Measurements from ENCODE around the gene EFNA4. TPM values are rescaled to one million over a fixed set of nuclear protein-coding genes. Genes with fewer than 3 reads are reported as not detected.

Gene EFNA4
- total and polyA plus RNA-seq, 9 of the 15 experiments (the other 6 are each of a cell fraction or from before 2014, with no cell fraction given) = 0.68 to 7.4 (median 6.1) TPM

DNA sequence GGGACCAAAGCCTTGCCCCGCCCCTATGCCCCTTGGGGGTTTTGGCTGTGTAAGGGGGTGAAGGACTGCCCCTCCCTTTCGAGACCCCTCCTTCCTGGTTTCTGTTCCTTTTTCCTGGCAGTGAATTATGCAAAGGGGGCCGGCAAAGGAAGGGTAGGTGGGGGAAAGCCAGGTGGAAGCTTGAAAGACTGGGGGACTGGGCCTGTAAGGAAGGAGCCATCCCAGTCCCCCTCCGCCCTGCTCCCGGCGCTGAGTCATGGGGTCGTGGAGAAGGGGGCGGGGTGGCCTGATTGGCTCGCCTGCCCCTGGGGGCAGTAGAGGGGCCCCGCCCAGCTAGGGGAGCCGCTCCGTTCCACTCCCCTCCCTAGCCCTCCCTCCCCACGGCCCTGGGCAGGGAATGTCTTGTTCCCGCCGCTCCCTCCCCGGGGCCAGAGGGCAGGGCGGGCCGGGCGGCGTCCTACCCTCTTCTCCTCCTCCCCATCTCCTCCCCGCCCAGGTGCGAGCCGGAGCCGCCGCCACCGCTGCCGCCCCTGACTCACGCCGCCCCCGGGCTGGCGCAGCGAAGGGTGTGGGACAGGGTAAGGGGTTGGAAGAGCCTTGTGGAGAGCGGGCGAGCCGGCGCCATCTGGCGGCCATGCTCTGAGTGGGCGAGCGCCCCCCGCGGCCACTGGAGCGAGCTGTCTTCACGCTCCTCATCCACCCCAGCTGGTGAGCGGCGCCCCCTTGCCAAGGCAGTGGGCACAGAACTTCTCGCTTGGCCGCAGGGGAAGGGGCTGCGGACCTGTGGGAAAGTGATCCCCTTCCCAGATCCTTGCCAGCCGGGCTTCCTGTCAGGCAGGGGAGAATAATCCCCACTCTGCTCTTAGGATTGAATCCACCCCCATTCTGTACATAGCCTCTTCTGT lies 46.2 kb upstream of the EFNA4 start (continued):
- TF ChIP-seq ZNF217 (CRISPR knock-in tag; IDR thresholded peaks at IDR 0.05) = no peak
- TF ChIP-seq RFX1 (IDR thresholded peaks at IDR 0.05) = no peak
- TF ChIP-seq PURB (CRISPR knock-in tag; IDR thresholded peaks at IDR 0.05; ENCODE audit: low read depth) = no peak
- no peak for TF ChIP-seq PHB (CRISPR knock-in tag; IDR thresholded peaks at IDR 0.05)
- TF ChIP-seq, protein P1, sequence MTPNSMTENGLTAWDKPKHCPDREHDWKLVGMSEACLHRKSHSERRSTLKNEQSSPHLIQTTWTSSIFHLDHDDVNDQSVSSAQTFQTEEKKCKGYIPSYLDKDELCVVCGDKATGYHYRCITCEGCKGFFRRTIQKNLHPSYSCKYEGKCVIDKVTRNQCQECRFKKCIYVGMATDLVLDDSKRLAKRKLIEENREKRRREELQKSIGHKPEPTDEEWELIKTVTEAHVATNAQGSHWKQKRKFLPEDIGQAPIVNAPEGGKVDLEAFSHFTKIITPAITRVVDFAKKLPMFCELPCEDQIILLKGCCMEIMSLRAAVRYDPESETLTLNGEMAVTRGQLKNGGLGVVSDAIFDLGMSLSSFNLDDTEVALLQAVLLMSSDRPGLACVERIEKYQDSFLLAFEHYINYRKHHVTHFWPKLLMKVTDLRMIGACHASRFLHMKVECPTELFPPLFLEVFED (CRISPR knock-in tag; conservative IDR thresholded peaks at IDR 0.05) = peak; percentile 64; the same call in 1 of the 2 replicates
- no peak for TF ChIP-seq NFXL1 (CRISPR knock-in tag; IDR thresholded peaks at IDR 0.05)
- TF ChIP-seq NR2C1 (IDR thresholded peaks at IDR 0.05) = peak; percentile 9; the same call in 1 of the 2 replicates
- peak; percentile 11; the same call in 1 of the 2 replicates for TF ChIP-seq NR2C1 (tag; IDR thresholded peaks at IDR 0.05)
- no peak for TF ChIP-seq RBM25 (IDR thresholded peaks at IDR 0.05; ENCODE audit: low read depth, low read length, severe bottlenecking)
- no peak for TF ChIP-seq ZNF444 (CRISPR knock-in tag; IDR thresholded peaks at IDR 0.05)
- TF ChIP-seq, protein P2, sequence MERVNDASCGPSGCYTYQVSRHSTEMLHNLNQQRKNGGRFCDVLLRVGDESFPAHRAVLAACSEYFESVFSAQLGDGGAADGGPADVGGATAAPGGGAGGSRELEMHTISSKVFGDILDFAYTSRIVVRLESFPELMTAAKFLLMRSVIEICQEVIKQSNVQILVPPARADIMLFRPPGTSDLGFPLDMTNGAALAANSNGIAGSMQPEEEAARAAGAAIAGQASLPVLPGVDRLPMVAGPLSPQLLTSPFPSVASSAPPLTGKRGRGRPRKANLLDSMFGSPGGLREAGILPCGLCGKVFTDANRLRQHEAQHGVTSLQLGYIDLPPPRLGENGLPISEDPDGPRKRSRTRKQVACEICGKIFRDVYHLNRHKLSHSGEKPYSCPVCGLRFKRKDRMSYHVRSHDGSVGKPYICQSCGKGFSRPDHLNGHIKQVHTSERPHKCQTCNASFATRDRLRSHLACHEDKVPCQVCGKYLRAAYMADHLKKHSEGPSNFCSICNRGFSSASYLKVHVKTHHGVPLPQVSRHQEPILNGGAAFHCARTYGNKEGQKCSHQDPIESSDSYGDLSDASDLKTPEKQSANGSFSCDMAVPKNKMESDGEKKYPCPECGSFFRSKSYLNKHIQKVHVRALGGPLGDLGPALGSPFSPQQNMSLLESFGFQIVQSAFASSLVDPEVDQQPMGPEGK (CRISPR knock-in tag; IDR thresholded peaks at IDR 0.05; ENCODE audit: borderline replicate concordance) = no peak
- TF ChIP-seq SMARCC2 (IDR thresholded peaks at IDR 0.05; ENCODE audit: low read depth) = no peak
- no peak for TF ChIP-seq CEBPB (tag; IDR thresholded peaks at IDR 0.05)
- TF ChIP-seq, protein P3, sequence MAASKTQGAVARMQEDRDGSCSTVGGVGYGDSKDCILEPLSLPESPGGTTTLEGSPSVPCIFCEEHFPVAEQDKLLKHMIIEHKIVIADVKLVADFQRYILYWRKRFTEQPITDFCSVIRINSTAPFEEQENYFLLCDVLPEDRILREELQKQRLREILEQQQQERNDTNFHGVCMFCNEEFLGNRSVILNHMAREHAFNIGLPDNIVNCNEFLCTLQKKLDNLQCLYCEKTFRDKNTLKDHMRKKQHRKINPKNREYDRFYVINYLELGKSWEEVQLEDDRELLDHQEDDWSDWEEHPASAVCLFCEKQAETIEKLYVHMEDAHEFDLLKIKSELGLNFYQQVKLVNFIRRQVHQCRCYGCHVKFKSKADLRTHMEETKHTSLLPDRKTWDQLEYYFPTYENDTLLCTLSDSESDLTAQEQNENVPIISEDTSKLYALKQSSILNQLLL (CRISPR knock-in tag; IDR thresholded peaks at IDR 0.05; ENCODE audit: borderline replicate concordance) = no peak
- no peak for TF ChIP-seq ZNF764 (CRISPR knock-in tag; IDR thresholded peaks at IDR 0.05; ENCODE audit: low read depth)
- no peak for TF ChIP-seq PPARD (CRISPR knock-in tag; IDR thresholded peaks at IDR 0.05)
- TF ChIP-seq SMARCA5 (IDR thresholded peaks at IDR 0.05) = peak; percentile 45; the same call in 1 of the 2 replicates
- no peak for TF ChIP-seq CHD4 (IDR thresholded peaks at IDR 0.05; ENCODE audit: insufficient read depth, insufficient replicate concordance, low read depth, low read length, poor library complexity, severe bottlenecking)
- peak; percentile 25; the same call in 1 of the 2 replicates for TF ChIP-seq ZNF384 (IDR thresholded peaks at IDR 0.05; ENCODE audit: low read depth, low read length)
- TF ChIP-seq, protein P4, sequence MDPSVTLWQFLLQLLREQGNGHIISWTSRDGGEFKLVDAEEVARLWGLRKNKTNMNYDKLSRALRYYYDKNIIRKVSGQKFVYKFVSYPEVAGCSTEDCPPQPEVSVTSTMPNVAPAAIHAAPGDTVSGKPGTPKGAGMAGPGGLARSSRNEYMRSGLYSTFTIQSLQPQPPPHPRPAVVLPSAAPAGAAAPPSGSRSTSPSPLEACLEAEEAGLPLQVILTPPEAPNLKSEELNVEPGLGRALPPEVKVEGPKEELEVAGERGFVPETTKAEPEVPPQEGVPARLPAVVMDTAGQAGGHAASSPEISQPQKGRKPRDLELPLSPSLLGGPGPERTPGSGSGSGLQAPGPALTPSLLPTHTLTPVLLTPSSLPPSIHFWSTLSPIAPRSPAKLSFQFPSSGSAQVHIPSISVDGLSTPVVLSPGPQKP (CRISPR knock-in tag; IDR thresholded peaks at IDR 0.05) = no peak
- TF ChIP-seq NCOR1 (IDR thresholded peaks at IDR 0.05) = peak; percentile 67
- TF ChIP-seq YY1 (IDR thresholded peaks at IDR 0.05; ENCODE audit: borderline replicate concordance in 1 of 3, control insufficient read depth in 1 of 3, extremely low read depth in 1 of 3, insufficient read depth in 3 of 3, insufficient read length in 1 of 3, insufficient replicate concordance in 2 of 3, low read depth in 1 of 3, low read length in 2 of 3) = peak in 2 of 3 experiments; percentile 74 to 81

Data from K562 (cell line).